WTC11 (cell line): Measurements from ENCODE around the gene CORO2B. TPM values are rescaled to one million over a fixed set of nuclear protein-coding genes. Genes with fewer than 3 reads are reported as not detected.

Experiments used
- ATAC-seq: fragments of 200-7000 bp; cut with Tn5 transposase; 2 replicates; pipeline ENCODE4 v1.10.0; 2021; ENCODE audit warnings: mild to moderate bottlenecking, moderate library complexity
- CTCF ChIA-PET: fragments of 300-600 bp; sonication (Branson Sonifier 250); formaldehyde crosslinking; loops from one replicate; lab custom pipeline; 2021; ENCODE audit warnings: antibody characterized with exemption; lab: Charles Lee
- POLR2A ChIA-PET: fragments of 350-600 bp; sonication (Branson Sonifier 250); formaldehyde crosslinking; loops from one replicate; lab custom pipeline; 2021; ENCODE audit warnings: antibody characterized with exemption; lab: Charles Lee
- DNase-seq: peaks from one replicate; pipeline ENCODE4 v3.0.0; 2021; ENCODE audit warnings: low spot score
- H3K27ac Mint-ChIP-seq: 2 replicates; pipeline ENCODE4 v1.8.0; 2021; ENCODE audit warnings: mixed read lengths
- H3K27me3 Mint-ChIP-seq: 2 replicates; pipeline ENCODE4 v1.8.0; 2021; ENCODE audit warnings: low read depth, mild to moderate bottlenecking, moderate library complexity, mixed read lengths
- H3K36me3 Mint-ChIP-seq: 2 replicates; pipeline ENCODE4 v1.8.0; 2021; ENCODE audit warnings: mixed read lengths
- H3K4me1 Mint-ChIP-seq: 2 replicates; pipeline ENCODE4 v1.8.0; 2022; ENCODE audit warnings: mixed read lengths
- H3K4me3 Mint-ChIP-seq: 2 replicates; pipeline ENCODE4 v1.8.0; 2021; ENCODE audit warnings: mild to moderate bottlenecking, moderate library complexity, mixed read lengths
- H3K9me3 Mint-ChIP-seq: 2 replicates; pipeline ENCODE4 v1.8.0; 2021; ENCODE audit warnings: mixed read lengths
- ATF2 ChIP-seq: sonication (generic); formaldehyde crosslinking; IDR thresholded peaks from 2 replicates; pipeline ENCODE4 v1.8.1; 2022; ENCODE audit warnings: low read depth, missing genetic modification reagents, borderline replicate concordance
- CBFB ChIP-seq: sonication (generic); formaldehyde crosslinking; IDR thresholded peaks from 2 replicates; pipeline ENCODE4 v1.8.1; 2022; ENCODE audit warnings: mild to moderate bottlenecking, low read depth, missing genetic modification reagents
- E2F1 ChIP-seq: sonication (generic); formaldehyde crosslinking; IDR thresholded peaks from 2 replicates; pipeline ENCODE4 v1.8.0; 2022; ENCODE audit warnings: mild to moderate bottlenecking, missing genetic modification reagents
- FOXP1 ChIP-seq: sonication (generic); formaldehyde crosslinking; IDR thresholded peaks from 2 replicates; pipeline ENCODE4 v1.8.0; 2022; ENCODE audit warnings: missing genetic modification reagents, mild to moderate bottlenecking, moderate library complexity, borderline replicate concordance
- HMGXB4 ChIP-seq: sonication (generic); formaldehyde crosslinking; IDR thresholded peaks from 2 replicates; pipeline ENCODE4 v1.8.1; 2023; ENCODE audit warnings: mild to moderate bottlenecking, moderate library complexity, missing genetic modification reagents
- KAT7 ChIP-seq: sonication (generic); formaldehyde crosslinking; IDR thresholded peaks from 2 replicates; pipeline ENCODE4 v1.8.1; 2023; ENCODE audit warnings: missing genetic modification reagents, mild to moderate bottlenecking, borderline replicate concordance
- MLX ChIP-seq: sonication (generic); formaldehyde crosslinking; IDR thresholded peaks from 2 replicates; pipeline ENCODE4 v1.8.1; 2023; ENCODE audit warnings: mild to moderate bottlenecking, missing genetic modification reagents, moderate library complexity
- MXD4 ChIP-seq: fragments of 250-450 bp; sonication (Bioruptor Pico); IDR thresholded peaks from 2 replicates; pipeline ENCODE4 v1.8.0; 2021; ENCODE audit warnings: mild to moderate bottlenecking, moderate library complexity, borderline replicate concordance
- PRRX2 ChIP-seq: fragments of 250-450 bp; sonication (Bioruptor Pico); IDR thresholded peaks from 2 replicates; pipeline ENCODE4 v1.8.0; 2021; ENCODE audit warnings: mild to moderate bottlenecking
- RELA ChIP-seq: sonication (generic); formaldehyde crosslinking; IDR thresholded peaks from 2 replicates; pipeline ENCODE4 v1.8.1; 2022; ENCODE audit warnings: missing genetic modification reagents, mild to moderate bottlenecking, borderline replicate concordance
- SMAD3 ChIP-seq: sonication (generic); formaldehyde crosslinking; IDR thresholded peaks from 2 replicates; pipeline ENCODE4 v1.8.0; 2022; ENCODE audit warnings: missing genetic modification reagents, mild to moderate bottlenecking, borderline replicate concordance
- SMAD4 ChIP-seq: sonication (generic); formaldehyde crosslinking; IDR thresholded peaks from 2 replicates; pipeline ENCODE4 v1.8.0; 2022; ENCODE audit warnings: mild to moderate bottlenecking, missing genetic modification reagents
- TCF7 ChIP-seq: sonication (generic); formaldehyde crosslinking; IDR thresholded peaks from 2 replicates; pipeline ENCODE4 v1.8.0; 2022; ENCODE audit warnings: mild to moderate bottlenecking, low read depth, missing genetic modification reagents, moderate library complexity
- ZBTB43 ChIP-seq: sonication (generic); formaldehyde crosslinking; IDR thresholded peaks from 2 replicates; pipeline ENCODE4 v1.8.1; 2023; ENCODE audit warnings: mild to moderate bottlenecking, missing genetic modification reagents
- ZMAT4 ChIP-seq: fragments of 250-450 bp; sonication (Bioruptor Pico); IDR thresholded peaks from 2 replicates; pipeline ENCODE4 v1.9.0; 2021; ENCODE audit warnings: mild to moderate bottlenecking
- ZNF138 ChIP-seq: sonication (generic); formaldehyde crosslinking; conservative IDR thresholded peaks from 2 replicates; pipeline ENCODE4 v1.8.1; 2022; ENCODE audit warnings: mild to moderate bottlenecking, moderate library complexity, missing genetic modification reagents
- ZNF219 ChIP-seq: sonication (generic); formaldehyde crosslinking; IDR thresholded peaks from 2 replicates; pipeline ENCODE4 v1.8.0; 2023; ENCODE audit warnings: missing genetic modification reagents, mild to moderate bottlenecking, borderline replicate concordance
- ZNF263 ChIP-seq: sonication (generic); formaldehyde crosslinking; IDR thresholded peaks from 2 replicates; pipeline ENCODE4 v1.8.1; 2022; ENCODE audit warnings: low read depth, mild to moderate bottlenecking, moderate library complexity, missing genetic modification reagents
- ZNF317 ChIP-seq: sonication (generic); formaldehyde crosslinking; IDR thresholded peaks from 2 replicates; pipeline ENCODE4 v1.8.1; 2023; ENCODE audit warnings: low read depth, mild to moderate bottlenecking, moderate library complexity, missing genetic modification reagents, borderline replicate concordance
- ZNF396 ChIP-seq: fragments of 250-450 bp; sonication (Bioruptor Pico); IDR thresholded peaks from 2 replicates; pipeline ENCODE4 v1.8.0; 2021; ENCODE audit warnings: mild to moderate bottlenecking, moderate library complexity, borderline replicate concordance
- ZNF416 ChIP-seq: fragments of 250-450 bp; sonication (Bioruptor Pico); IDR thresholded peaks from 2 replicates; pipeline ENCODE4 v1.9.0; 2021; ENCODE audit warnings: mild to moderate bottlenecking, inconsistent platforms
- ZNF423 ChIP-seq: fragments of 250-450 bp; sonication (Bioruptor Pico); IDR thresholded peaks from 2 replicates; pipeline ENCODE4 v2.1.2; 2022; ENCODE audit warnings: mild to moderate bottlenecking, moderate library complexity
- ZNF532 ChIP-seq: fragments of 250-450 bp; sonication (Bioruptor Pico); IDR thresholded peaks from 2 replicates; pipeline ENCODE4 v1.9.0; 2021; ENCODE audit warnings: mild to moderate bottlenecking, borderline replicate concordance
- total RNA-seq: library from RNA; stranded (reverse); gene quantifications from 3 replicates; pipeline ENCODE4 v1.2.3, GENCODE V29; 2021

Gene CORO2B
- total RNA-seq, 1 experiment from 2014 or later: 4.9 TPM

- peaks cover 7% of the 10 kb centered on the region for H3K4me1 Mint-ChIP-seq
- ChIA-PET POLR2A (no interaction called here), CTCF (interaction anchor here (1.1 to 2.1 kb wide), 2 partner anchors 152 to 688 kb away, joined by 4 to 10 read pairs; no protein-coding TSS in a partner anchor)
- DNase-seq (no peak), ATAC-seq (no peak)
- H3K27ac Mint-ChIP-seq: no peak overlapping the region
- no peaks in the 10 kb centered on the region for H3K36me3 Mint-ChIP-seq
- H3K9me3 Mint-ChIP-seq: no peaks in the 10 kb centered on the region
- TF ChIP-seq E2F1 (CRISPR knock-in tag) (no peak), ZNF416 (CRISPR knock-in tag) (no peak), CBFB (no peak), ZBTB43 (no peak), ZNF317 (CRISPR knock-in tag) (no peak), TCF7 (no peak)
- H3K27me3 Mint-ChIP-seq: no peaks in the 10 kb centered on the region; the same call in 1 of the 2 replicates
- H3K4me3 Mint-ChIP-seq: no peak overlapping the region
Measured at GRCh38 chr15:68706256-68706655, 127.5 kb downstream of the CORO2B start.

- Mint-ChIP-seq H3K27me3 (no peaks in the 10 kb centered on the region; the same call in 1 of the 2 replicates), H3K36me3 (no peaks in the 10 kb centered on the region), H3K4me3 (no peak overlapping the region), H3K27ac (no peak overlapping the region), H3K4me1 (peaks cover 5% of the 10 kb centered on the region), H3K9me3 (no peaks in the 10 kb centered on the region)
- ChIA-PET POLR2A (no interaction called here), CTCF (interaction anchor here (1.1 kb wide), 1 partner anchor 688 kb away, joined by 4 read pairs; no protein-coding TSS in a partner anchor)
- TF ChIP-seq FOXP1 (CRISPR knock-in tag) (no peak), MLX (no peak), KAT7 (CRISPR knock-in tag) (no peak), RELA (CRISPR knock-in tag) (no peak), ZNF423 (CRISPR knock-in tag) (no peak), ZNF138 (CRISPR knock-in tag) (no peak), SMAD3 (CRISPR knock-in tag) (no peak), SMAD4 (CRISPR knock-in tag) (no peak), ZNF532 (CRISPR knock-in tag) (no peak), MXD4 (CRISPR knock-in tag) (no peak), PRRX2 (no peak), ZNF396 (CRISPR knock-in tag) (no peak), ZNF219 (CRISPR knock-in tag) (no peak), ATF2 (no peak), ZMAT4 (CRISPR knock-in tag) (no peak), ZNF263 (CRISPR knock-in tag) (no peak), HMGXB4 (no peak)
- ATAC-seq (no peak), DNase-seq (no peak)
Measured at GRCh38 chr15:68706931-68707330, 128.1 kb downstream of the CORO2B start.
